ENCODE results near the gene TRIM24.

The TRIM24 gene

DNA sequence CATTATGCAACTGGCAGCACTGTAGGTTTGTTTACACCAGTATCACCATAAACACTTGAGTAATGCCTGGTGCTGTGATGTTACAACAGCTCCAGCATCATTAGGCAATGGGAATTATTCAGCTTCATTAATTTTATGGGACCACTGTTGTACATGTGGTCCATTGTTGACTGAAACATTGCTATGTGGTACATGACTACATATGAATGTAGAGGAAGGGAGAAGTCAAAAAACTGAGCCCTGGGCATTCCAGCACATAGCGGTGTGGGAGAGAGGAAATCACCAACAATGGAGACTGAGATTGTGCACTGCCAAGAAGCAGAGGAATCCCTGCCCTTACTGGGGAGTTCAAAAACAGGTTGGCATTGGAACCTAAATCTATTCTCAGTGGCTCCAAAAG is 89.0 kb downstream of the TRIM24 start:
- TF ChIP-seq CTCF (IDR thresholded peaks at IDR 0.05) (no peak), ZFX (IDR thresholded peaks at IDR 0.05; ENCODE audit: borderline replicate concordance) (no peak)
- H3K27ac ChIP-seq = no peak overlapping the region

GRCh38 chr7:138550337-138550736 is 90.3 kb downstream of the TRIM24 start:
- no peak for TF ChIP-seq ZFX (IDR thresholded peaks at IDR 0.05; ENCODE audit: borderline replicate concordance)
- TF ChIP-seq CTCF (IDR thresholded peaks at IDR 0.05) = no peak

DNA sequence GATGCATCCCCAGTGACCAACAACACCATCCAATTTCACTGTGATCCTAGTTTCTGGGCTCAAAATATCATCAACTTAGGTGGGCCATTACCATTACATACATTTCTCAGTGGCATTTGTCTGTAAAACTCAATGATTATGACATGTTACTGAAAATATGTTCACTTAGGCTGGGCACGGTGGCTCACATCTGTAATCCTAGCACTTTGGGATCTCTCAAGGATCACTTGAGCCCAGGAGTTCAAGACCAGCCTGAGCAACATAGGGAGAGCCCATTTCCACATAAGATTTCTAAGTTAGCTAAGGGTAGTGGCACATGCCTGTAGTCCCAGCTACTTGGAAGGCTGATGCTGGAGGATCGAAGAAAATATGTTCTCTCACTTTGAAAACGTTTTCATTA is 91.0 kb downstream of the TRIM24 start:
- TF ChIP-seq ZFX (IDR thresholded peaks at IDR 0.05; ENCODE audit: borderline replicate concordance) (no peak), CTCF (IDR thresholded peaks at IDR 0.05) (no peak)
- no peak overlapping the region for H3K27ac ChIP-seq

More at GRCh38 chr7:138550337-138550736, 90.3 kb downstream of the TRIM24 start:
- no peak overlapping the region for H3K27ac ChIP-seq

DNA sequence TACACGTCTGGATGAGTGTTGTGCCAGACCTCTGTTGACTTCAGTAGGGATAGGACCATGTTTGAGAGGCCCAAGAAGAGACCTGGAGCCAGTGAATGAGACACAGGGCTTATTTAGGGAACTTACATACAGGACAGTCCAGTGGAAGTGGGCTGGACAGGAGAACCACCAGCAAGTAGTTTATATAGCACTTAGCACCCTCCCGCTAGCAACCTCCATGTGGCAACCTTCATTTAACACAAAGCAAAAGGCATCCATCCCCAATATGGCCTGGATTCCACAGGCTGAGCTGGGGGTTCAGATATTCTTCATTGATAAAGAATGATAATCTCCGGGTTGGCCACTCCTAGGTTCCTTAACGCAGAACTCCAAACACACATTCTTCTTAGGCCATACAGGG is 93.7 kb downstream of the TRIM24 start:
- H3K27ac ChIP-seq = no peak overlapping the region
- TF ChIP-seq CTCF (IDR thresholded peaks at IDR 0.05) (no peak), ZFX (IDR thresholded peaks at IDR 0.05; ENCODE audit: borderline replicate concordance) (no peak)

DNA sequence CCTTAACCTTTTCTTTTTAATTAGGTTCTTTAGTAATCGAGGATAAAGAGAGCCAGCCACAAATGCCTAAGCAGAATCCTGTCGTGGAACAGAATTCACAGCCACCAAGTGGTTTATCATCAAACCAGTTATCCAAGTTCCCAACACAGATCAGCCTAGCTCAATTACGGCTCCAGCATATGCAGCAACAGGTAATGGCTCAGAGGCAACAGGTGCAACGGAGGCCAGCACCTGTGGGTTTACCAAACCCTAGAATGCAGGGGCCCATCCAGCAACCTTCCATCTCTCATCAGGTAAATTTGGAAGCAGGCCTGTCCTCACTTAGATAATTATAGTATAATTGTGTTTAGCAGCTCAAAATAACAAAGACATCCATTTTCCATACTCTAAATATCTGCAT is 94.6 kb downstream of the TRIM24 start:
- no peak overlapping the region for H3K27ac ChIP-seq
- TF ChIP-seq CTCF (IDR thresholded peaks at IDR 0.05) = no peak
- no peak for TF ChIP-seq ZFX (IDR thresholded peaks at IDR 0.05; ENCODE audit: borderline replicate concordance)

- no peak overlapping the region for H3K27ac ChIP-seq
- TF ChIP-seq CTCF (IDR thresholded peaks at IDR 0.05) (no peak), ZFX (IDR thresholded peaks at IDR 0.05; ENCODE audit: borderline replicate concordance) (no peak)
These were observed 95.6 kb downstream of the TRIM24 start for GRCh38 chr7:138555684-138556083.

- TF ChIP-seq ZFX (IDR thresholded peaks at IDR 0.05; ENCODE audit: borderline replicate concordance) = no peak
- TF ChIP-seq CTCF (IDR thresholded peaks at IDR 0.05) = no peak
- H3K27ac ChIP-seq = no peak overlapping the region
These were observed 96.9 kb downstream of the TRIM24 start for GRCh38 chr7:138556771-138557484.

All from 22Rv1 (cell line).